ENCODE measurements around the gene SYNPO.

DNA sequence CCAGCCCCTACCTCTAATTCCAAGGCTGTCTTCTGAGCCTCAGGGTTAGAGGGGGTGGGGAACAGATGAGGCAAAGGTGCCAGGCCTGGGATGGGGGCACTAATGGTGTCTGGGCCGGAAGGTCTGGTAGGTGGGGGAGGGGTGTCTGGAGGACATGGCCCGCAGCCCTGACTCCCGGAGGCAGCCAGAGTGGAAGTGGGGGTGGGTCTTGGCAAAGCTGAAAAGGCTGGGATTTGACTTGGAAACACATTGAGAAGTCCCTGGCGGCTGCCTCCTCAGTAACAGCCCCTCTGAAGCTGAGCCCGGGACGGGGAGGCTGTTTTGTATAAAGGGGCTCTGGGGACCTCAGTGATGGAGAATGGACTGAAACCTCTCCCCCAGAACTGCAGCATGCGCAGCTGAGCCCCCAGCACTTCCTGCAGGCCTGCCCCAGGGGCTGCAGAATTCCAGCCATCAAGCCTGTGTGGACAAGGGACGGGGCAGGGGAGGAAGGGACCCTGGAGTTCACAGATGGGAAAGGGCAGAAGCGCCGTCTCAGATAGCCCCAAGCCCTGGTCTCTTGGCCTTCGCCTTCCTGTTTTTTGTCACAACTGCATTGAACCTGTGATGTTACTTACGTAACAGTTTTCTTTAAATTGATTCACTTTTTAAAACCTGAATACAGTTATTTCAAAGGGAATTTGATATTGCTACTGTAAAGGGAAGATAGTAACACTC is 49.3 kb upstream of the SYNPO start:
- TF ChIP-seq, protein P1, sequence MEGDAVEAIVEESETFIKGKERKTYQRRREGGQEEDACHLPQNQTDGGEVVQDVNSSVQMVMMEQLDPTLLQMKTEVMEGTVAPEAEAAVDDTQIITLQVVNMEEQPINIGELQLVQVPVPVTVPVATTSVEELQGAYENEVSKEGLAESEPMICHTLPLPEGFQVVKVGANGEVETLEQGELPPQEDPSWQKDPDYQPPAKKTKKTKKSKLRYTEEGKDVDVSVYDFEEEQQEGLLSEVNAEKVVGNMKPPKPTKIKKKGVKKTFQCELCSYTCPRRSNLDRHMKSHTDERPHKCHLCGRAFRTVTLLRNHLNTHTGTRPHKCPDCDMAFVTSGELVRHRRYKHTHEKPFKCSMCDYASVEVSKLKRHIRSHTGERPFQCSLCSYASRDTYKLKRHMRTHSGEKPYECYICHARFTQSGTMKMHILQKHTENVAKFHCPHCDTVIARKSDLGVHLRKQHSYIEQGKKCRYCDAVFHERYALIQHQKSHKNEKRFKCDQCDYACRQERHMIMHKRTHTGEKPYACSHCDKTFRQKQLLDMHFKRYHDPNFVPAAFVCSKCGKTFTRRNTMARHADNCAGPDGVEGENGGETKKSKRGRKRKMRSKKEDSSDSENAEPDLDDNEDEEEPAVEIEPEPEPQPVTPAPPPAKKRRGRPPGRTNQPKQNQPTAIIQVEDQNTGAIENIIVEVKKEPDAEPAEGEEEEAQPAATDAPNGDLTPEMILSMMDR (conservative IDR thresholded peaks at IDR 0.05) = no peak
- no peak for TF ChIP-seq ZFX (IDR thresholded peaks at IDR 0.05)
